ENCODE results near the gene DPM3.
"Not testable (repeated sequence)": the region's sequence is repeated elsewhere in the genome, so short reads cannot be mapped to it uniquely, and the experiment has no call there.

DPM3 gene

GRCh38 chr1:155175281-155175926, 35.1 kb upstream of the DPM3 start:
- no peak for DNase-seq (ENCODE audit: low read depth in 3 of 3)

- DNase-seq (ENCODE audit: low read depth in 3 of 3), result peak in 1 of 3 donors; percentile 50
These were observed 34.3 kb upstream of the DPM3 start for GRCh38 chr1:155174324-155175280.

- DNase-seq (ENCODE audit: low read depth in 3 of 3), result peak in 2 of 3 donors; percentile 54 to 76
These were observed 33.4 kb upstream of the DPM3 start, which contains the start of gene TRIM46 for GRCh38 chr1:155173478-155174323. Gene TRIM46 (plus strand): TSS chr1:155173849. CDS start chr1:155173967, 118 bp downstream.

GRCh38 chr1:155172732-155173477, 32.6 kb upstream of the DPM3 start, which contains the start of gene KRTCAP2:
Gene KRTCAP2 (minus strand): TSS chr1:155173304. CDS start chr1:155173224, 80 bp downstream.
- peak; percentile 88 to 94 (median 93) for DNase-seq (ENCODE audit: low read depth in 3 of 3)

GRCh38 chr1:155171836-155172731, 31.8 kb upstream of the DPM3 start:
- DNase-seq (ENCODE audit: low read depth in 3 of 3), result peak in 1 of 3 donors; percentile 46

GRCh38 chr1:155170806-155171205, 30.5 kb upstream of the DPM3 start:
- no peak for DNase-seq (ENCODE audit: low read depth in 3 of 3)

- DNase-seq (ENCODE audit: low read depth in 3 of 3), result no peak
These were observed 29.9 kb upstream of the DPM3 start for GRCh38 chr1:155170101-155170785.

- no peak for DNase-seq (ENCODE audit: low read depth in 3 of 3)
These were observed 29.2 kb upstream of the DPM3 start for GRCh38 chr1:155169541-155169940.

GRCh38 chr1:155168456-155169210, 28.3 kb upstream of the DPM3 start:
- DNase-seq (ENCODE audit: low read depth in 3 of 3), result no peak

- not testable (repeated sequence) for DNase-seq (ENCODE audit: low read depth in 3 of 3)
These were observed 27.7 kb upstream of the DPM3 start for GRCh38 chr1:155168105-155168445.

GRCh38 chr1:155167166-155168104, 27.1 kb upstream of the DPM3 start:
- peak; percentile 77 to 84 (median 83) for DNase-seq (ENCODE audit: low read depth in 3 of 3)

- no peak for DNase-seq (ENCODE audit: low read depth in 3 of 3)
These were observed 26.3 kb upstream of the DPM3 start for GRCh38 chr1:155166471-155167165.

- no peak for DNase-seq (ENCODE audit: low read depth in 3 of 3)
These were observed 25.7 kb upstream of the DPM3 start for GRCh38 chr1:155166051-155166470.

- not testable (repeated sequence) for DNase-seq (ENCODE audit: low read depth in 3 of 3)
These were observed 24.3 kb upstream of the DPM3 start for GRCh38 chr1:155164625-155165024.

- DNase-seq (ENCODE audit: low read depth in 3 of 3), result not testable (repeated sequence)
These were observed 23.5 kb upstream of the DPM3 start for GRCh38 chr1:155163785-155164184.

GRCh38 chr1:155162631-155163030, 22.3 kb upstream of the DPM3 start:
- DNase-seq (ENCODE audit: low read depth in 3 of 3), result not testable (repeated sequence)

- no peak for DNase-seq (ENCODE audit: low read depth in 3 of 3)
These were observed 19.8 kb upstream of the DPM3 start for GRCh38 chr1:155160128-155160527.
